ENCODE measurements around the gene ADARB2. TPM values are rescaled to one million over a fixed set of nuclear protein-coding genes. Genes with fewer than 3 reads are reported as not detected.

Gene ADARB2
- total and polyA plus RNA-seq, 5 donors: 0.53 to 1.6 (median 0.59) TPM

- Histone ChIP-seq H3K27ac (ENCODE audit: low read length) (no peak overlapping the region), H3K4me1 (ENCODE audit: control insufficient read depth, insufficient read depth, low read length) (no peaks in the 10 kb centered on the region), H3K27me3 (ENCODE audit: control insufficient read depth, insufficient read depth) (no peaks in the 10 kb centered on the region), H3K9me3 (ENCODE audit: control insufficient read depth, low read length) (no peaks in the 10 kb centered on the region), H3K4me3 (ENCODE audit: low read length) (no peak overlapping the region)
- intact Hi-C loops (cut with DNase I): no loop called here
- DNase-seq (no peak), ATAC-seq (no peak)
- 61% methylated on average over 4 of the region's 4 CpGs for WGBS
Measured at GRCh38 chr10:1308173-1308961, 429.0 kb downstream of the ADARB2 start.

GRCh38 chr10:1301143-1301542, 436.2 kb downstream of the ADARB2 start:
- Histone ChIP-seq H3K4me1 (ENCODE audit: control insufficient read depth, insufficient read depth, low read length) (no peaks in the 10 kb centered on the region), H3K27me3 (ENCODE audit: control insufficient read depth, insufficient read depth) (no peaks in the 10 kb centered on the region), H3K27ac (ENCODE audit: low read length) (no peak overlapping the region), H3K9me3 (ENCODE audit: control insufficient read depth, low read length) (no peaks in the 10 kb centered on the region), H3K4me3 (ENCODE audit: low read length) (no peak overlapping the region)
- intact Hi-C loops (cut with DNase I): no loop called here
- WGBS: 68% methylated on average over 5 of the region's 5 CpGs
- DNase-seq (no peak), ATAC-seq (no peak)

- H3K4me3 ChIP-seq (ENCODE audit: low read length): no peak overlapping the region
- no peak overlapping the region for H3K27ac ChIP-seq (ENCODE audit: low read length)
- 70% methylated on average over 6 of the region's 6 CpGs for WGBS
- ATAC-seq (no peak), DNase-seq (peak in 1 of 3 donors; percentile 32)
- no peaks in the 10 kb centered on the region for H3K4me1 ChIP-seq (ENCODE audit: control insufficient read depth, insufficient read depth, low read length)
- no peaks in the 10 kb centered on the region for H3K27me3 ChIP-seq (ENCODE audit: control insufficient read depth, insufficient read depth)
- intact Hi-C loops (cut with DNase I): no loop called here
- H3K9me3 ChIP-seq (ENCODE audit: control insufficient read depth, low read length): no peaks in the 10 kb centered on the region
Measured at GRCh38 chr10:1300218-1300617, 437.1 kb downstream of the ADARB2 start.

- Histone ChIP-seq H3K27ac (ENCODE audit: low read length) (no peak overlapping the region), H3K27me3 (ENCODE audit: control insufficient read depth, insufficient read depth) (no peaks in the 10 kb centered on the region), H3K4me3 (ENCODE audit: low read length) (no peak overlapping the region), H3K9me3 (ENCODE audit: control insufficient read depth, low read length) (no peaks in the 10 kb centered on the region), H3K4me1 (ENCODE audit: control insufficient read depth, insufficient read depth, low read length) (no peaks in the 10 kb centered on the region)
- 59% methylated on average over 12 of the region's 12 CpGs for WGBS
- no peak for ATAC-seq
- no peak for DNase-seq
- intact Hi-C loops (cut with DNase I): no loop called here
Measured at GRCh38 chr10:1299041-1299726, 438.1 kb downstream of the ADARB2 start.

- ATAC-seq (peak in 1 of 2 donors; percentile 38), DNase-seq (peak in 1 of 3 donors; percentile 28)
- intact Hi-C loops (cut with DNase I): no loop called here
- Histone ChIP-seq H3K27ac (ENCODE audit: low read length) (no peak overlapping the region), H3K4me3 (ENCODE audit: low read length) (no peak overlapping the region), H3K27me3 (ENCODE audit: control insufficient read depth, insufficient read depth) (no peaks in the 10 kb centered on the region), H3K4me1 (ENCODE audit: control insufficient read depth, insufficient read depth, low read length) (no peaks in the 10 kb centered on the region), H3K9me3 (ENCODE audit: control insufficient read depth, low read length) (no peaks in the 10 kb centered on the region)
- 48% methylated on average over 14 of the region's 14 CpGs for WGBS
Measured at GRCh38 chr10:1297566-1298301, 439.6 kb downstream of the ADARB2 start.

GRCh38 chr10:1295756-1296480, 441.4 kb downstream of the ADARB2 start:
- no peaks in the 10 kb centered on the region for H3K9me3 ChIP-seq (ENCODE audit: control insufficient read depth, low read length)
- intact Hi-C loops (cut with DNase I): no loop called here
- H3K4me3 ChIP-seq (ENCODE audit: low read length): no peak overlapping the region
- ATAC-seq (no peak), DNase-seq (no peak)
- no peak overlapping the region for H3K27ac ChIP-seq (ENCODE audit: low read length)
- H3K4me1 ChIP-seq (ENCODE audit: control insufficient read depth, insufficient read depth, low read length): no peaks in the 10 kb centered on the region
- H3K27me3 ChIP-seq (ENCODE audit: control insufficient read depth, insufficient read depth): no peaks in the 10 kb centered on the region
- 86% methylated on average over 7 of the region's 7 CpGs for WGBS

- ATAC-seq: no peak
- no peak overlapping the region for H3K4me3 ChIP-seq (ENCODE audit: low read length)
- intact Hi-C loops (cut with DNase I): no loop called here
- no peaks in the 10 kb centered on the region for H3K27me3 ChIP-seq (ENCODE audit: control insufficient read depth, insufficient read depth)
- DNase-seq: no peak
- no peaks in the 10 kb centered on the region for H3K9me3 ChIP-seq (ENCODE audit: control insufficient read depth, low read length)
- no peak overlapping the region for H3K27ac ChIP-seq (ENCODE audit: low read length)
- no peaks in the 10 kb centered on the region for H3K4me1 ChIP-seq (ENCODE audit: control insufficient read depth, insufficient read depth, low read length)
- 80% methylated on average over 7 of the region's 7 CpGs for WGBS
Measured at GRCh38 chr10:1294748-1295147, 442.6 kb downstream of the ADARB2 start.

- Histone ChIP-seq H3K4me3 (ENCODE audit: low read length) (no peak overlapping the region), H3K27me3 (ENCODE audit: control insufficient read depth, insufficient read depth) (no peaks in the 10 kb centered on the region), H3K9me3 (ENCODE audit: control insufficient read depth, low read length) (no peaks in the 10 kb centered on the region), H3K27ac (ENCODE audit: low read length) (no peak overlapping the region), H3K4me1 (ENCODE audit: control insufficient read depth, insufficient read depth, low read length) (no peaks in the 10 kb centered on the region)
- DNase-seq (no peak), ATAC-seq (no peak)
- intact Hi-C loops (cut with DNase I): no loop called here
- WGBS: 60% methylated on average over 10 of the region's 10 CpGs
Measured at GRCh38 chr10:1293636-1294435, 443.5 kb downstream of the ADARB2 start.

- WGBS: 16% methylated on average over 5 of the region's 5 CpGs
- ATAC-seq: no peak
- DNase-seq: no peak
- intact Hi-C loops (cut with DNase I): no loop called here
- Histone ChIP-seq H3K4me1 (ENCODE audit: control insufficient read depth, insufficient read depth, low read length) (no peaks in the 10 kb centered on the region), H3K27ac (ENCODE audit: low read length) (no peak overlapping the region), H3K27me3 (ENCODE audit: control insufficient read depth, insufficient read depth) (no peaks in the 10 kb centered on the region), H3K9me3 (ENCODE audit: control insufficient read depth, low read length) (no peaks in the 10 kb centered on the region), H3K4me3 (ENCODE audit: low read length) (no peak overlapping the region)
Measured at GRCh38 chr10:1293157-1293556, 444.2 kb downstream of the ADARB2 start.

- H3K9me3 ChIP-seq (ENCODE audit: control insufficient read depth, low read length): no peaks in the 10 kb centered on the region
- no peaks in the 10 kb centered on the region for H3K27me3 ChIP-seq (ENCODE audit: control insufficient read depth, insufficient read depth)
- H3K4me1 ChIP-seq (ENCODE audit: control insufficient read depth, insufficient read depth, low read length): no peaks in the 10 kb centered on the region
- no peak overlapping the region for H3K4me3 ChIP-seq (ENCODE audit: low read length)
- no peak overlapping the region for H3K27ac ChIP-seq (ENCODE audit: low read length)
- WGBS: 58% methylated on average over 13 of the region's 13 CpGs
- ATAC-seq (no peak), DNase-seq (peak in 1 of 3 donors; percentile 35)
- intact Hi-C loops (cut with DNase I): no loop called here
Measured at GRCh38 chr10:1292611-1293031, 444.7 kb downstream of the ADARB2 start.
